ENCODE measurements around the gene KCNQ2. TPM values are rescaled to one million over a fixed set of nuclear protein-coding genes. Genes with fewer than 3 reads are reported as not detected.
A peak's percentile ranks its signal among the peaks of the same experiment; 100 is the strongest.
"Not testable (repeated sequence)": the region's sequence is repeated elsewhere in the genome, so short reads cannot be mapped to it uniquely, and the experiment has no call there.

KCNQ2 gene
- total RNA-seq, 1 donor from 2014 or later = not detected

- TF ChIP-seq CTCF (IDR thresholded peaks at IDR 0.05) = no peak
- H3K27ac ChIP-seq = peak overlapping the region; percentile 96
- intact Hi-C loops (cut with DNase I) = no loop called here
- no peaks in the 10 kb centered on the region for H3K27me3 ChIP-seq (ENCODE audit: low read depth)
- ATAC-seq (no peak), DNase-seq (peak; percentile 52)
- H3K9me3 ChIP-seq = no peaks in the 10 kb centered on the region
- H3K4me3 ChIP-seq = peak overlapping the region; percentile 93
- H3K4me1 ChIP-seq = peaks cover 30% of the 10 kb centered on the region
- H3K36me3 ChIP-seq = peaks cover 19% of the 10 kb centered on the region
Observed at GRCh38 chr20:63518946-63519667, 46.7 kb upstream of the KCNQ2 start.

- no peak overlapping the region for H3K4me3 ChIP-seq
- no peak for TF ChIP-seq CTCF (IDR thresholded peaks at IDR 0.05)
- H3K27me3 ChIP-seq (ENCODE audit: low read depth) = no peaks in the 10 kb centered on the region
- DNase-seq (peak; percentile 41), ATAC-seq (no peak)
- intact Hi-C loops (cut with DNase I) = no loop called here
- H3K4me1 ChIP-seq = peaks cover 30% of the 10 kb centered on the region
- H3K27ac ChIP-seq = no peak overlapping the region
- peaks cover 14% of the 10 kb centered on the region for H3K36me3 ChIP-seq
- no peaks in the 10 kb centered on the region for H3K9me3 ChIP-seq
Observed at GRCh38 chr20:63518351-63518861, 46.0 kb upstream of the KCNQ2 start.

- H3K36me3 ChIP-seq = peaks cover 7% of the 10 kb centered on the region
- H3K9me3 ChIP-seq = no peaks in the 10 kb centered on the region
- peak; percentile 41 for DNase-seq
- no peak for TF ChIP-seq CTCF (IDR thresholded peaks at IDR 0.05)
- no peak for ATAC-seq
- no peak overlapping the region for H3K4me3 ChIP-seq
- H3K27ac ChIP-seq = no peak overlapping the region
- H3K4me1 ChIP-seq = peaks cover 25% of the 10 kb centered on the region
- no peaks in the 10 kb centered on the region for H3K27me3 ChIP-seq (ENCODE audit: low read depth)
- intact Hi-C loops (cut with DNase I) = no loop called here
Observed at GRCh38 chr20:63517376-63518309, 45.2 kb upstream of the KCNQ2 start.

GRCh38 chr20:63514520-63514919 lies 42.1 kb upstream of the KCNQ2 start:
- H3K27me3 ChIP-seq (ENCODE audit: low read depth) = peaks cover 10% of the 10 kb centered on the region
- H3K27ac ChIP-seq; intact Hi-C loops (cut with DNase I); H3K9me3 ChIP-seq; ATAC-seq; H3K36me3 ChIP-seq; H3K4me1 ChIP-seq; H3K4me3 ChIP-seq; DNase-seq: not testable (repeated sequence)

GRCh38 chr20:63513207-63513606 lies 40.8 kb upstream of the KCNQ2 start:
- peaks cover 10% of the 10 kb centered on the region for H3K27me3 ChIP-seq (ENCODE audit: low read depth)
- no peak overlapping the region for H3K27ac ChIP-seq
- no peaks in the 10 kb centered on the region for H3K36me3 ChIP-seq
- H3K4me1 ChIP-seq = no peaks in the 10 kb centered on the region
- ATAC-seq (no peak), DNase-seq (no peak)
- no peak overlapping the region for H3K4me3 ChIP-seq
- no peak for TF ChIP-seq CTCF (IDR thresholded peaks at IDR 0.05)
- intact Hi-C loops (cut with DNase I) = no loop called here
- H3K9me3 ChIP-seq = no peaks in the 10 kb centered on the region

Data from lower lobe of right lung (tissue), 2 donors.